SU-DHL-6 (cell line): ENCODE measurements around the gene SESN1.

Experiments
- H2AFZ ChIP-seq: fragments of 200-600 bp; sonication (generic); 2 replicates; pipeline ENCODE4 v1.6.1; 2014; ENCODE audit warnings: low read depth, mild to moderate bottlenecking, moderate library complexity, mixed read lengths, antibody characterized with exemption, low read length; ENCODE audit not compliant: severe bottlenecking
- H3F3A ChIP-seq: fragments of 200-600 bp; shearing (Covaris generic); 2 replicates; pipeline ENCODE4 v1.6.0; 2016; ENCODE audit warnings: antibody characterized with exemption, mild to moderate bottlenecking; ENCODE audit not compliant: insufficient read depth
- H3K27ac ChIP-seq: fragments of 200-600 bp; sonication (generic); 2 replicates; pipeline ENCODE4 v1.5.1; 2016; ENCODE audit warnings: low read depth, mild to moderate bottlenecking, low read length, moderate library complexity, mixed read lengths
- H3K27me3 ChIP-seq: fragments of 200-600 bp; sonication (generic), shearing (Covaris generic); 2 replicates; pipeline ENCODE4 v1.6.0; 2014; ENCODE audit warnings: mild to moderate bottlenecking, low read length
- H3K36me3 ChIP-seq: fragments of 200-600 bp; sonication (generic); 2 replicates; pipeline ENCODE4 v1.6.1; 2014; ENCODE audit warnings: mild to moderate bottlenecking, low read length, mixed read lengths
- H3K4me2 ChIP-seq: fragments of 300-600, 200-600 bp; shearing (Covaris generic), sonication (generic); 2 replicates; pipeline ENCODE4 v1.6.0; 2014; ENCODE audit warnings: low read length, low read depth, mild to moderate bottlenecking; ENCODE audit not compliant: poor library complexity, severe bottlenecking
- H3K4me3 ChIP-seq: fragments of 200-600 bp; sonication (generic); 2 replicates; pipeline ENCODE4 v1.5.1; 2014; ENCODE audit warnings: antibody characterized with exemption, low read length, mild to moderate bottlenecking, mixed read lengths; ENCODE audit not compliant: insufficient read depth, poor library complexity, severe bottlenecking
- H3K79me2 ChIP-seq: fragments of 200-600 bp; sonication (generic); 2 replicates; pipeline ENCODE4 v1.6.1; 2014; ENCODE audit warnings: mild to moderate bottlenecking, low read length, moderate library complexity; ENCODE audit not compliant: insufficient read depth
- H3K9ac ChIP-seq: fragments of 200-600 bp; sonication (generic); 2 replicates; pipeline ENCODE4 v1.7.0; 2014; ENCODE audit warnings: mild to moderate bottlenecking, low read length
- H3K9me2 ChIP-seq: fragments of 200-600 bp; sonication (generic); replicated peaks from 2 replicates; pipeline ENCODE4 v1.6.1; 2014; ENCODE audit warnings: low read length; ENCODE audit not compliant: insufficient read depth
- H3K9me3 ChIP-seq: fragments of 200-600 bp; sonication (generic); 2 replicates; pipeline ENCODE4 v1.6.1; 2014; ENCODE audit warnings: low read length, mixed read lengths; ENCODE audit not compliant: insufficient read depth
- H4K20me1 ChIP-seq: fragments of 200-600 bp; sonication (generic); 2 replicates; pipeline ENCODE4 v1.6.1; 2014; ENCODE audit warnings: low read depth, mild to moderate bottlenecking, antibody characterized with exemption, low read length, moderate library complexity, mixed read lengths
- CTCF ChIP-seq: fragments of 200-600 bp; sonication (generic); IDR thresholded peaks from one replicate; pipeline ENCODE4 v1.5.1; 2017; ENCODE audit warnings: antibody characterized with exemption, mild to moderate bottlenecking, low read length, moderate library complexity; ENCODE audit not compliant: insufficient read depth, poor library complexity, severe bottlenecking
- EZH2phosphoT487 ChIP-seq: fragments of 200-600 bp; sonication (generic), shearing (Covaris generic); conservative IDR thresholded peaks from 2 replicates; pipeline ENCODE4 v1.6.1; 2018; ENCODE audit warnings: mild to moderate bottlenecking, antibody characterized with exemption, low read length, moderate library complexity, mixed read lengths

Gene SESN1

GRCh38 chr6:109010705-109011102 is 83.9 kb downstream of the SESN1 start:
- Histone ChIP-seq H3K9me2 (no peaks in the 10 kb centered on the region), H3K4me2 (peak overlapping the region; percentile 82), H3K79me2 (no peaks in the 10 kb centered on the region), H3K9me3 (no peaks in the 10 kb centered on the region), H3K9ac (no peak overlapping the region), H3K27ac (no peak overlapping the region), H3K36me3 (no peaks in the 10 kb centered on the region), H3F3A (peaks cover 11% of the 10 kb centered on the region), H3K27me3 (no peaks in the 10 kb centered on the region), H4K20me1 (no peaks in the 10 kb centered on the region), H2AFZ (no peak overlapping the region), H3K4me3 (no peak overlapping the region)
- TF ChIP-seq CTCF (no peak), EZH2phosphoT487 (no peak)

DNA sequence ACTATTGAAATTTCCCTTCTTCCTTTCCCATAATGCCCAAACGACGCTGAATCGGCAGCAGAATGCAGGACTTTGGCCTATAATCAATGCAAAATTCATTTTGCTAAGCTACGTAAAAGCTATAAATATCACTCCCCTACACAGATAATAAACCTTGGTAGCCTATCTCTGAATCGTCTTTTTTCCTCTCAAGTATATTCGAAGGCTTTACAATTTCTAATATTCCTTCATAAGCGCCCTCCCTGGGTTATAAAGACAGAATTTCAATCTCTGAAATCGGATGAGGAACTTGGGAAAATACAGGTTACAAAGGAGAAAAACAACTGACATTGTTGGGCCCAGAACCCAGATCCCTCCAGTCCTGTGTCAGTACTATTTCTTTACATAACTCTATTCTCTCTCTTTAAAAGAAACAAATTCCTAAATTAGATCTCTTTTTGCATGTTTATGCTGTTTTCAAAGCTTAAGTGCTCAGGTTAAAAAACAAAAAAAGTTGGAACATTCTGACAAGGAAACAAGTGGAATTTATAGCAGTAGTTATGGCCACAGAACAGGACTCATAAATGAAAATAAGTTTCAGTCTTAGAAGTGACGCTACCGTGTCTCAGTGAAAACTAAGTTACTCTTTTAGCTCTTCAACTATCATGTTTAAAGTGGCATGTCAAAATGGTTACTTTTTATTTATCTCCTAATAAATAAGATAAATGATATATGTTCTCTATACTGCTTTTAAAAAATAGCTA is 84.5 kb downstream of the SESN1 start:
- no peaks in the 10 kb centered on the region for H3K9me3 ChIP-seq
- H3K4me3 ChIP-seq = peak overlapping the region; percentile 77
- H3K79me2 ChIP-seq = no peaks in the 10 kb centered on the region
- H2AFZ ChIP-seq = peak overlapping the region; percentile 94
- peaks cover 11% of the 10 kb centered on the region for H3F3A ChIP-seq
- no peak overlapping the region for H3K27ac ChIP-seq
- no peaks in the 10 kb centered on the region for H3K9me2 ChIP-seq
- TF ChIP-seq CTCF = no peak
- TF ChIP-seq EZH2phosphoT487 = no peak
- no peaks in the 10 kb centered on the region for H3K27me3 ChIP-seq
- H4K20me1 ChIP-seq = no peaks in the 10 kb centered on the region
- H3K4me2 ChIP-seq = peak overlapping the region; percentile 82
- H3K36me3 ChIP-seq = no peaks in the 10 kb centered on the region
- peak overlapping the region; percentile 70 for H3K9ac ChIP-seq

DNA sequence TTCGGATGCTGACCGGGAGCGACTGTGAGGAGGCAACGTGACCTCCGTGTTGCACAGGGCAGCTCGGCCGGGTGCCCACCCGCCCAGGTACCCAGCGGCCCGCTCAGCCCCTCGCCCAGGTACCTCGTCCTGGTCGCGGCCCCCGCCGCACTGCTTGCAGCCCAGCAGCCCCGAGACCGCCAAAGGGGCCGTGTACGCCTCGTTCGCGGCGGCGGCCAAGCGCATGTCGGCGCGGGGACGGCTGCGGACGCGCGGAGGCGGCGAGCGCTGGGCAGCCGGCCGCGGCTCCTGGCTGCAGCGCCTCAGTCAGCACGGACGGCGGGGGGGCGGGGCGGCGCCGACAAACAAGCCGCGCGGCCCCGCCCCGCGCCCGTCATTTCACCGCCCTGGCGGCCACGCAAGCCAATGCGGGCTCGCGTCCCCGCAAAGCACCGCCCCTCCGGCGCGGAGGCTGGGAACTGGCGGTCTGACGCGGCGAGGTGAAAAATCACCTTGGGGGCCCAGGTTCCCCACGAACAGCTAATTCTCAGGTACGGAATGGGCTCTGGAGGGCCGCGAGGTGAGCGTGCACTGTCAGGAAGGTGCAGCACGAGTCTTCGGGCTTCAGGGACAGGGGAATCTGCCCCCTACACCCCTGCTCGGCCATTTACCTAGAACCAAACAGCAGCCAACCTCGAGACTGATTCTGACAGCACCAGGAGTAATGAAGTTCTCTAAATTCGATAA is 85.2 kb downstream of the SESN1 start:
- TF ChIP-seq CTCF (no peak), EZH2phosphoT487 (no peak)
- no peak overlapping the region for H3K27ac ChIP-seq
- no peaks in the 10 kb centered on the region for H3K36me3 ChIP-seq
- peak overlapping the region; percentile 94 for H2AFZ ChIP-seq
- H3F3A ChIP-seq = peaks cover 11% of the 10 kb centered on the region
- H3K4me2 ChIP-seq = peak overlapping the region; percentile 82
- H3K9me3 ChIP-seq = no peaks in the 10 kb centered on the region
- no peaks in the 10 kb centered on the region for H3K9me2 ChIP-seq
- H3K79me2 ChIP-seq = no peaks in the 10 kb centered on the region
- no peaks in the 10 kb centered on the region for H4K20me1 ChIP-seq
- H3K9ac ChIP-seq = peak overlapping the region; percentile 70
- peak overlapping the region; percentile 77 for H3K4me3 ChIP-seq
- no peaks in the 10 kb centered on the region for H3K27me3 ChIP-seq
